CD4-positive, alpha-beta T cell (primary cell): Measurements from ENCODE around the gene LTBP4. TPM values are rescaled to one million over a fixed set of nuclear protein-coding genes. Genes with fewer than 3 reads are reported as not detected.
"Not testable (repeated sequence)": the region's sequence is repeated elsewhere in the genome, so short reads cannot be mapped to it uniquely, and the experiment has no call there.

Experiments used
- ATAC-seq: fragments of 200-7000 bp; cut with Tn5 transposase; one replicate; pipeline ENCODE4 v1.10.0; 2022; ENCODE audit warnings: mild to moderate bottlenecking; ENCODE audit not compliant: poor library complexity
- CTCF ChIA-PET: fragments of 350-600 bp; sonication (Branson Sonifier 250); formaldehyde crosslinking; loops from one replicate; lab custom pipeline; 2021; ENCODE audit warnings: antibody characterized with exemption, inconsistent platforms; lab: Charles Lee
- POLR2A ChIA-PET: fragments of 350-600 bp; sonication (Branson Sonifier 250); formaldehyde crosslinking; loops from one replicate; lab custom pipeline; 2021; ENCODE audit warnings: antibody characterized with exemption, inconsistent platforms; lab: Charles Lee
- DNase-seq, 14 experiments: peaks; one replicate each; pipeline ENCODE4 v3.0.0-alpha.2; 2013 to 2020; ENCODE audit warnings: mixed read lengths in 2 of 14
- H3K27ac ChIP-seq, 2 donors: one replicate each; pipeline versions ENCODE4 v1.5.1 to v1.7.0; 2013; ENCODE audit warnings: low read length in 2 of 2, low read depth in 1 of 2, mild to moderate bottlenecking in 1 of 2
- H3K27me3 ChIP-seq, 2 experiments: 1 replicate in 1 of 2; 2 replicates in 1 of 2; pipeline versions ENCODE4 v1.6.1 to v1.7.0; 2013; ENCODE audit warnings: low read length in 2 of 2, control low read depth in 1 of 2, mild to moderate bottlenecking in 1 of 2, moderate library complexity in 1 of 2; ENCODE audit not compliant: insufficient read depth in 2 of 2, control insufficient read depth in 1 of 2
- H3K36me3 ChIP-seq: one replicate; pipeline ENCODE4 v1.6.1; 2013; ENCODE audit warnings: low read length, control low read depth; ENCODE audit not compliant: insufficient read depth
- H3K4me1 ChIP-seq: one replicate; pipeline ENCODE4 v1.6.1; 2013; ENCODE audit warnings: low read length, control low read depth; ENCODE audit not compliant: insufficient read depth
- H3K4me3 ChIP-seq: one replicate; pipeline ENCODE4 v1.5.1; 2013; ENCODE audit warnings: mild to moderate bottlenecking, low read length, moderate library complexity
- H3K9me3 ChIP-seq, 2 experiments: 1 replicate in 1 of 2; 2 replicates in 1 of 2; pipeline versions ENCODE4 v1.6.1 to v1.7.0; 2013; ENCODE audit warnings: low read length in 2 of 2, mild to moderate bottlenecking in 2 of 2, control low read depth in 1 of 2, moderate library complexity in 1 of 2; ENCODE audit not compliant: control insufficient read depth in 1 of 2, insufficient read depth in 1 of 2
- H3K27ac Mint-ChIP-seq: one replicate; pipeline ENCODE4 v1.8.0; 2020; ENCODE audit warnings: mixed read lengths
- H3K27me3 Mint-ChIP-seq: one replicate; pipeline ENCODE4 v1.8.0; 2021; ENCODE audit warnings: mixed read lengths
- H3K36me3 Mint-ChIP-seq: one replicate; pipeline ENCODE4 v1.8.0; 2021; ENCODE audit warnings: low read depth, mixed read lengths
- H3K4me1 Mint-ChIP-seq: one replicate; pipeline ENCODE4 v1.8.0; 2021; ENCODE audit warnings: low read depth, mixed read lengths
- H3K4me3 Mint-ChIP-seq: one replicate; pipeline ENCODE4 v1.8.0; 2020; ENCODE audit warnings: mild to moderate bottlenecking, mixed read lengths
- H3K9me3 Mint-ChIP-seq: one replicate; pipeline ENCODE4 v1.8.0; 2020; ENCODE audit warnings: mixed read lengths
- intact Hi-C, 2 experiments: fragments of 100-400 bp; cut with DNase I in 1 of 2; cut with micrococcal nuclease in 1 of 2; formaldehyde crosslinking; loops; one replicate each; pipeline versions ENCODE4 v1.15.1 to v1.9.0; 2023 to 2025; cut with DNase I, micrococcal nuclease
- total RNA-seq, 174 experiments: library from RNA in 2 of 174; stranded (reverse) in 2 of 174; gene quantifications; one replicate each; pipeline ENCODE4 v1.2.3 and lab custom pipeline; 2021 to 2026
- TF ChIP-seq, protein P1 (sequence below): fragments of 200-600 bp; IDR thresholded peaks from one replicate; pipeline ENCODE4 v1.8.0; 2022; ENCODE audit warnings: antibody characterized with exemption, mild to moderate bottlenecking

The LTBP4 gene
- total RNA-seq, 2 experiments from 2014 or later, result 116 to 134 TPM

DNA sequence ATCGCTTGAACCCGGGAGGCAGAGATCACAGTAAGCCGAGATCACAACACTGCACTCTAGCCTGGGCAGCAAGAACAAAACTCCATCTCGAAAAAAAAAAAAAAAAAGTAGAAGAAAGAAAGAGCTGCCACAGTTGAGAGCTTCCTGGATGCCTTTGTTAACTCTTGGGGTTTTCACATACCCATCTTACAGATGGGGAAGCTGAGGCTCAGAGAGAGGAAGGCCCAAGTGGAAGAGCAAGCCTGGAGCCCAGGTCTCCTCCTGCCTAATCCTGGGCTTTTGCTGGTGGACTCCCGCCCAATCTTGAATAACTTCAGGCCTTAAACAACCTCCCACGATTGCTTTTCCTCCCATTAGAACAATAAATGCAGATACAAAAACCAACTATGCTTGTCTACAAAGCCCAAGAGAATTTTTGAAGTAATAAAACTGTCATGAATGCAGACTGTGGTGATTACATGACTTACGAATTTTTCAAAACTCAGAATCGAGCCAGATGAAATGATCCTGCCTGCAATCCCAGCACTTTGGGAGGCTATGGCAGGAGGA lies 41.7 kb downstream of the LTBP4 start:
- ATAC-seq (no peak), DNase-seq (no peak)
- H3K27ac ChIP-seq, result no peak overlapping the region
- H3K9me3 Mint-ChIP-seq, result no peaks in the 10 kb centered on the region
- no peak overlapping the region for H3K27ac Mint-ChIP-seq
- no peaks in the 10 kb centered on the region for H3K36me3 ChIP-seq
- H3K4me1 Mint-ChIP-seq, result peaks cover 7% of the 10 kb centered on the region
- TF ChIP-seq, protein P1, sequence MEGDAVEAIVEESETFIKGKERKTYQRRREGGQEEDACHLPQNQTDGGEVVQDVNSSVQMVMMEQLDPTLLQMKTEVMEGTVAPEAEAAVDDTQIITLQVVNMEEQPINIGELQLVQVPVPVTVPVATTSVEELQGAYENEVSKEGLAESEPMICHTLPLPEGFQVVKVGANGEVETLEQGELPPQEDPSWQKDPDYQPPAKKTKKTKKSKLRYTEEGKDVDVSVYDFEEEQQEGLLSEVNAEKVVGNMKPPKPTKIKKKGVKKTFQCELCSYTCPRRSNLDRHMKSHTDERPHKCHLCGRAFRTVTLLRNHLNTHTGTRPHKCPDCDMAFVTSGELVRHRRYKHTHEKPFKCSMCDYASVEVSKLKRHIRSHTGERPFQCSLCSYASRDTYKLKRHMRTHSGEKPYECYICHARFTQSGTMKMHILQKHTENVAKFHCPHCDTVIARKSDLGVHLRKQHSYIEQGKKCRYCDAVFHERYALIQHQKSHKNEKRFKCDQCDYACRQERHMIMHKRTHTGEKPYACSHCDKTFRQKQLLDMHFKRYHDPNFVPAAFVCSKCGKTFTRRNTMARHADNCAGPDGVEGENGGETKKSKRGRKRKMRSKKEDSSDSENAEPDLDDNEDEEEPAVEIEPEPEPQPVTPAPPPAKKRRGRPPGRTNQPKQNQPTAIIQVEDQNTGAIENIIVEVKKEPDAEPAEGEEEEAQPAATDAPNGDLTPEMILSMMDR, result no peak
- H3K27me3 Mint-ChIP-seq, result peaks cover 8% of the 10 kb centered on the region
- peaks cover 11% of the 10 kb centered on the region for H3K4me1 ChIP-seq
- no peaks in the 10 kb centered on the region for H3K9me3 ChIP-seq
- no peak overlapping the region for H3K4me3 ChIP-seq
- intact Hi-C loops, result no loop called here
- ChIA-PET POLR2A (interaction anchor here (1.0 to 1.1 kb wide), 2 partner anchors 20 to 94 kb away, joined by 3 to 4 read pairs; no protein-coding TSS in a partner anchor), CTCF (interaction anchor here (1.5 kb wide), 1 partner anchor 8 kb away, joined by 5 read pairs; no protein-coding TSS in a partner anchor)
- peaks cover 0 to 3% of the 10 kb centered on the region in 2 experiments for H3K27me3 ChIP-seq
- H3K4me3 Mint-ChIP-seq, result no peak overlapping the region
- H3K36me3 Mint-ChIP-seq, result no peaks in the 10 kb centered on the region

DNA sequence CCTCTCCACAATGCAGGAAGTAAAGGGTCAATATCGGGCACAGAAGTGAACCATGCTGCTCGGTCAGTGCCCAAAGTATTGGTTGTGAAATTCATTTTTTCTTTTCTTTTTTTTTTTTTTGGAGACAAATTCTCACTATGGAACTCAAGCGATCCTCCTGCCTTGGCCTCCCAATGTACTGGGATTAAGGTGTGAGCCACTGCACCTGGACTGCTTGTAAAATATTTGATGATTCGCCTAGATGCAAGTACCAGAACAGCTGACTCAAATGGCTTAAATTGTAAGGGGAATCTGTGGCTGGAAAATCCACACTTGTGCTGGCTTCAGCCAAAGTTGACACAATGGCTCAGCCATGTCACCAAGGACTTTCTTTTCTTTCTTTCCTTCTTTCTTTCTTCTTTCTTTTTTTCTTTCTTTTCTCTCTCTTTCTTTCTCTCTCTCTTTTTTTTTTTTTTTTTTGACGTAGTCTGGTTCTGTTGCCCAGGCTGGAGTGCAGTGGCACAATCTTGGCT lies 45.6 kb downstream of the LTBP4 start:
- H3K27me3 Mint-ChIP-seq, result peaks cover 8% of the 10 kb centered on the region
- intact Hi-C loops, result no loop called here
- peaks cover 0 to 3% of the 10 kb centered on the region in 2 experiments for H3K27me3 ChIP-seq
- no peak overlapping the region for H3K4me3 Mint-ChIP-seq
- ChIA-PET POLR2A (no interaction called here), CTCF (interaction anchor here (1.5 kb wide), 1 partner anchor 12 kb away, joined by 12 read pairs; no protein-coding TSS in a partner anchor)
- no peaks in the 10 kb centered on the region for H3K4me1 Mint-ChIP-seq
- no peak overlapping the region for H3K27ac Mint-ChIP-seq
- ATAC-seq (no peak), DNase-seq (no peak)
- no peaks in the 10 kb centered on the region for H3K9me3 ChIP-seq
- H3K36me3 ChIP-seq, result no peaks in the 10 kb centered on the region
- no peaks in the 10 kb centered on the region for H3K4me1 ChIP-seq
- no peaks in the 10 kb centered on the region for H3K36me3 Mint-ChIP-seq
- H3K9me3 Mint-ChIP-seq, result no peaks in the 10 kb centered on the region
- TF ChIP-seq, protein P1, result no peak
- H3K27ac ChIP-seq, result no peak overlapping the region
- no peak overlapping the region for H3K4me3 ChIP-seq

DNA sequence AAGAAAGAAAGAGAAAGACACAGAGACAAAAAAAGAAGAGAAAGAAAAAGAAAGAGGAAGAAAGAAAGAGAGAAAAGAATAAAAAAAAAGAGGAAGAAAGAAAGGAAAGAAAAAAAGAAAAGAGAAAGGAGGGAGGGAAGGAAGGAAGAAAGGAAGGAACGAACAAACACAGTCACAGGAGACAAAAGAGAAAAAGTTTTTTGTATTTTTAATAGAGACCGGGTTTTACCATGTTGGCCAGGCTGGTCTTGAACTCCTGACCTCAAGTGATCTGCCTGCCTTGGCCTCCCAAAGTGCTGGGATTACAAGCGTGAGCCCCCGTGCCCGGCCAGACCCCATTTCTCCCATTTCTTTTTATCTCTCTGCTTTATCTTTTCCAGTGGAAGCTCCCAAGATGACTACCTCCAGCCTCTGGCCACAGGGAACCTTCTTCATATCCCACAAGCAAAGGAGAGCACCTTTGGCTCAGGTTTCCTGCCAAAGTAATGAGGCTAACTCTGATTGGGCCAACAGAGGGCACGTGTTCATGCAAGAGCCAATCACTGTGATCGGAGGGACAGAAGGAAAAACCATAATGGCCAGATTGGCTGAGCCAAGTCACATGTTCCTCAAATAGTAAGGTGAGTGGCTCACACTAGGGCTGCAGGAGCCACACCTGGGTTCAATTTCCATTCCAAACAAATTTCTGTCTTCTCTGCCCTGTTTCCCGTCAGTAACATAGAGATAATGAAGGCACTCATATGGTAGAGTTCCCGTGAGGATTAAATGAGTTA lies 48.9 kb downstream of the LTBP4 start:
- H3K9me3 Mint-ChIP-seq, H3K36me3 ChIP-seq, H3K4me1 Mint-ChIP-seq, intact Hi-C loops, CTCF ChIA-PET, ATAC-seq, H3K4me3 ChIP-seq, POLR2A ChIA-PET, H3K27me3 ChIP-seq, H3K4me3 Mint-ChIP-seq, H3K4me1 ChIP-seq, H3K9me3 ChIP-seq, H3K27me3 Mint-ChIP-seq, DNase-seq, H3K27ac ChIP-seq, H3K36me3 Mint-ChIP-seq, H3K27ac Mint-ChIP-seq: not testable (repeated sequence)
